ENCODE data around the gene POLR2I. TPM values are rescaled to one million over a fixed set of nuclear protein-coding genes. Genes with fewer than 3 reads are reported as not detected.

The POLR2I gene
- total and polyA plus RNA-seq, 9 of the 15 experiments (the other 6 are each of a cell fraction or from before 2014, with no cell fraction given): 28.0 to 283 (median 123) TPM

- Histone ChIP-seq H3K9me3 (replicated peaks; ENCODE audit: control insufficient read depth, insufficient read depth, low read depth, low read length) (no peaks in the 10 kb centered on the region), H3K4me3 (no peak within 1 kb of the TSS), H3K9me1 (ENCODE audit: control insufficient read depth, insufficient read depth, low read length) (peaks cover 3% of the 10 kb centered on the region), H3K79me2 (ENCODE audit: control insufficient read depth, insufficient read depth, low read length) (peaks cover 14% of the 10 kb centered on the region), H3K9ac (ENCODE audit: insufficient read depth in 1 of 2, low read depth in 2 of 2, low read length in 2 of 2) (peak within 1 kb of the TSS in 1 of 2 experiments; percentile 48; a peak in 2 of 4 replicates), H3K27ac (ENCODE audit: extremely low read depth, low read depth, low read length) (no peak within 1 kb of the TSS), H3K36me3 (ENCODE audit: control insufficient read depth, insufficient read depth, low read length) (peaks cover 34% of the 10 kb centered on the region; the same call in 2 of the 3 replicates), H3K4me2 (ENCODE audit: insufficient read depth, low read length) (no peak within 1 kb of the TSS), H2AFZ (ENCODE audit: low read depth, low read length) (no peak within 1 kb of the TSS), H4K20me1 (replicated peaks; ENCODE audit: control insufficient read depth, insufficient read depth, low read length) (no peaks in the 10 kb centered on the region; the same call in 1 of the 2 replicates), H3K27me3 (ENCODE audit: control insufficient read depth in 2 of 2, insufficient read depth in 2 of 2, low read length in 2 of 2) (no peaks in the 10 kb centered on the region), H3K4me1 (replicated peaks in 1 of 2; ENCODE audit: control insufficient read depth in 2 of 2, insufficient read depth in 2 of 2, low read length in 2 of 2) (peaks cover 5 to 32% of the 10 kb centered on the region in 2 experiments; a peak in 3 of 5 replicates)
- POLR2A ChIA-PET: interaction anchor here (0.7 to 1.1 kb wide), 4 partner anchors 9 to 110 kb away, joined by 3 to 4 read pairs (median 3); no protein-coding TSS in a partner anchor
- intact Hi-C loops (cut with micrococcal nuclease): loop anchor here (5.0 to 10.0 kb wide), 2 partner anchors 48 to 116 kb away; partner anchors contain the start of gene SDHAF1
- 17% methylated on average over 1 of the region's 1 CpG for WGBS (ENCODE audit: insufficient coverage, low coverage, missing lambda C conversion rate)
- FAIRE-seq (no peak), DNase-seq (ENCODE audit: extremely low read depth in 1 of 4, low spot score in 3 of 4) (no peak), ATAC-seq (no peak)
- no TSS peak for BruUV-seq (replicated peaks)
- CTCF ChIA-PET (ENCODE audit: low intra/inter-chr PET ratio): no interaction called here
- no peak for TF ChIP-seq SIN3B (IDR thresholded peaks at IDR 0.05; ENCODE audit: low read depth)
- peak; percentile 80 for TF ChIP-seq ZFP36 (IDR thresholded peaks at IDR 0.05; ENCODE audit: low read depth, low read length, partially characterized antibody)
- no peak for TF ChIP-seq TRIM24 (IDR thresholded peaks at IDR 0.05)
- TF ChIP-seq BCOR (IDR thresholded peaks at IDR 0.05): 0 out of 2 replicates have a peak, but pooled peaks have one; percentile 33
- TF ChIP-seq MAFF (IDR thresholded peaks at IDR 0.05; ENCODE audit: low read length): no peak
- TF ChIP-seq RBM25 (IDR thresholded peaks at IDR 0.05; ENCODE audit: low read depth, low read length, severe bottlenecking): peak; percentile 48
- peak; percentile 28 to 41; a peak in 2 of 4 replicates for TF ChIP-seq KDM1A (IDR thresholded peaks at IDR 0.05)
- in situ Hi-C loops (cut with MboI): no loop called here
Observed at GRCh38 chr19:36110487-36111199, 4.0 kb downstream of the POLR2I start, which contains the start of gene OVOL3. Gene OVOL3, plus strand, starts transcription at chr19:36111143. Its CDS starts 60 bp downstream, at chr19:36111203.

Measured in K562 (cell line).